ENCODE results near the gene HMGXB4.

- TF ChIP-seq CTCF (IDR thresholded peaks at IDR 0.05) = peak; percentile 38
- no peak for TF ChIP-seq EZH2 (IDR thresholded peaks at IDR 0.05; ENCODE audit: borderline replicate concordance, insufficient read depth, low read depth, low read length, poor library complexity, severe bottlenecking)
Measured at GRCh38 chr22:35257321-35258190, at the start of gene HMGXB4.

Data from B cell (primary cell).